HG03045 (cell line): ENCODE data around the gene TMEM256.

Experiments
- ATAC-seq: cut with Tn5 transposase; IDR thresholded peaks from one replicate; pipeline ENCODE4 v1.9.1; 2021; ENCODE audit warnings: mild to moderate bottlenecking, moderate library complexity; ENCODE audit not compliant: unreplicated experiment

The TMEM256 gene

DNA sequence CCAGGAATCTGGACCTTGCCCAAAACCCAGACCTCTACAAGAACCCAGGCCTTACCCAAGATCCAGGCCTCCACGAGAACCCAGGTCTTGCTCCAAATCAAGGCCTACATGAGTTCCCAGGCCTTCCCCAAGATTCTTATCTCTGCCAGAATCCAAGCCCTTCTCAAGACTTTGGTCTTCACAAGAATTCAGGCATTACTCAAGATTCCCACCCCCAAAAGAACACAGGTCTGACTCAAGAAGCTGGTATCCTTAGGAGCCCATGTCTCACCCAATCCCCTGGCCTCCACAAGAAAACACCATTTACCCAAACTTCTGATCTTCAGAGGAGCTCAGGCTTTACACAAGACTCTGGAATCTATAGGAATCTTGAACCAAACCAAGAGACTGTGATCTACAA, 27.3 kb upstream of the TMEM256 start:
- ATAC-seq, result no peak

DNA sequence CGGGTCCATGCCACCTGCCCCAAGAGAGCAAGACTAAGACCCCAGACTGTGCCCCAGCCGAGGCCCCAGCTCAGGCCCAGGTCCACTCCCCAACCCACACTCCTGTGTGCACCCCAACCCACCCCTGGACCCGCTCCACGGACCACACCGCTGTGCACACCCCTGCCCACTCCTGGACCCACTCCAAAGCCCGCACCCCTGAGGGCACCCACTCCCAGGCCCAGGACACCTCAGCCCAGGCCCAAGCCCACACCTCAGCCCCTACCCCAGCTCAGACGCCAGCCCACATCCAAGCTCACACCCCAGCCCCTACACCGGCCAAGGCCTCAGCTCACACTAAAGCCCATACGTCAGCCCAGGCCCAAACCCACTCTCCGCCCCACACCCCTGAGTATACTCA, 25.8 kb upstream of the TMEM256 start:
- ATAC-seq, result no peak

DNA sequence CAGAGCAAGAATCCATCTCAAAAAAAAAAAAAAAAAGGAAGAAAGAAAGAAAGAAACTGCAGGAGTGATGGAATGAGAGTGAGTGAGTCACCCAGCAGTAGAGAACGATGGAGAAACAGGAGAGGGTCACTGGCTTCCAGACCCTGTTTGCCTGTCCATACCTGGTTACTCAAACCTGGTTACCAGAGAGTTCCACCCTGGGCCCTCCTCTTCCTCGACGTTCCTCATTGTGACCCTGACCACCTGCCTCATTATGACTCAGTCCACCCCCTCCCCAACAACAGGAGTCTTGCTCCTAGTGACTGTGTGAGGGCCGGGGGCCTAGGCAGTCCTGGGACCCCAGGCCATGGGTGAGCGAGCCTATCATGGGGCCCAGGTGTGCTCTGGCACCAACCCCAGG, 24.7 kb upstream of the TMEM256 start, which contains the start of gene SPEM3:
SPEM3 (plus strand) TSS at position 301 of the 400 bp plus-strand sequence; CDS start at position 347, 46 bp downstream.
- ATAC-seq, result no peak

DNA sequence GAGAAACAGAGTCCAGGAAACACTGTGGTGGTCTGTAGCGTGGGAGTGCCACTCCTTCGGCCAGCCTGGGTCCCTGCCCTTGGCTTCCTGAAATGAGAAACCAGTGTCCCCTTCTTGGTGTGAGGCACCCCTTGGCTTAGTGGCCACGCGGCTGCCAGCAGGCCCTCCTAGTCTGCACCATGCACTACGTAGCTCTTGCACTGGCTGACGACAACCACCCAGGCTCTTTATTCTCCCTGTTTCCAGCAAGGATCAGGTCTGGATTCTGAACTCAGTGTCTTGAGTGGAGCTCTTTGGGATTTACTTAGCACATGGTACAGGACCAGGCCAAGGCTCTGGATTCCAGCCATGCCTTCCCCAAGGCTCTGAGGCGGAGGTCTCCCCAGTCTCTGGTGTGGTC, 23.7 kb upstream of the TMEM256 start:
- no peak for ATAC-seq

DNA sequence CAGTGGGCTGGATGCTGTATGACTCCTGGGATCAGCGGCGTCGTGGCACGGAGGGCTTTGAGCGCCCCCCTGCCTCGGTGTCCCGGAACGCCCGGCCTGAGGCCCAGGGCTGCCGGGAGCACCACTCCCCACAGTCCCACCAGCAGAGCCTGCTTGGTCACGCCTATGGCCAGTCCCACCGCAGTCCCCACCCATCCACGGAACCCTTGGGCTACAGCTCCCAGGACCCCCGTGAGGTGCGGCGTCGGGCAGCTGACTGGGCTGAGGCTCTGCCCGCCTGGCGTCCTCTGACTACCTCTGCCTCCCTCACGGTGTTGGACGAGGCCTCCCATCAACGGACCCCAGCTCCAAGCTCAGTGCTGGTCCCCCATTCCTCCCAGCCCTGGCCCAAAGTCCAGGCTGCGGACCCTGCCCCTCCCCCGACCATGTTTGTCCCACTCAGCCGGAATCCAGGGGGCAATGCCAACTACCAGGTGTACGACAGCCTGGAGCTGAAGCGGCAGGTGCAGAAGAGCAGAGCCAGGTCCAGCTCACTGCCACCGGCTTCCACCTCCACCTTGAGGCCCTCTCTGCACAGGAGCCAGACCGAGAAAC, 23.1 kb upstream of the TMEM256 start:
- ATAC-seq, result no peak

DNA sequence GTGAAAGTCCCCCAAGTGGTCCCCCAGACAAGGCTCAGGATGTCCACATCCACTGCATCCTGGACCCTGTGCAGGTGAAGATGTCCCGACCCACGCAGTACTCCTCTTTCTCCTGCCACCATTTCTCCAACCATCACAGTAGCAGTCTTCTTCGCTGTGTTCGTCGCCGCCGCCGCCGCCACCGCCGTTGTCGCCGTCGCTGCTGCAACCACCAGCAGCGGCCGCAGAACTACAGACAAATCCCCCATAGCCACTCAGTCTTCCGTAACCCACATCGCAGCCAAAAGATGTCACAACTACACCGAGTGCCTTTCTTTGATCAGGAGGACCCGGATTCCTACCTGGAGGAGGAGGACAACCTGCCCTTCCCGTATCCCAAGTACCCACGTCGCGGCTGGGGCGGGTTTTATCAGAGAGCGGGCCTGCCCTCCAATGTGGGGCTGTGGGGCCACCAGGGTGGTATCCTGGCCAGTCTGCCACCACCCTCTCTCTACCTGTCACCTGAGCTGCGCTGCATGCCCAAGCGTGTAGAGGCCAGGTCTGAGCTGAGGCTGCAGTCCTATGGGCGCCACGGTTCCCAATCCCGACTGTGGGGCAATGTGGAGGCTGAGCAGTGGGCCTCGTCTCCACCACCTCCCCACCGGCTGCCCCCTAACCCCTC, 22.4 kb upstream of the TMEM256 start:
- ATAC-seq, result no peak

DNA sequence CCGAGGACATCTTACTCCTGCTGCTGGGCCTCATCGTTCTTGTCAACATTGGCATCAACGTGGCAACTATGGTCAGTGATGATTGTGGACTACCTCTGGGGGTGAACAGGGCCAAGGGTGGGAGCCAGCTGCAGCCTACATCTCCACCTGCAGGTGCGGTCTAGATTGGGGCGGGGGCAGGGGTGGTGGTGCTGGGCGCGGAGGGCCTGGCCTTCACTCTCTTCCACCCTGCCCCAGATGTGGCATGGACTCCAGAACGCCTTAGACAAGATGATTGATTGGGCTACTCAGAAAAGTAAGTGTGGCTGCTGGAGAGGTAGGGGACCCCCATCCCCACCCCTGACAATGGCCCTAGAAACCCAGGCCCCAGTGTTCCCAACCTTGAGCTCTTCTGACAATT, 21.9 kb upstream of the TMEM256 start:
- no peak for ATAC-seq

DNA sequence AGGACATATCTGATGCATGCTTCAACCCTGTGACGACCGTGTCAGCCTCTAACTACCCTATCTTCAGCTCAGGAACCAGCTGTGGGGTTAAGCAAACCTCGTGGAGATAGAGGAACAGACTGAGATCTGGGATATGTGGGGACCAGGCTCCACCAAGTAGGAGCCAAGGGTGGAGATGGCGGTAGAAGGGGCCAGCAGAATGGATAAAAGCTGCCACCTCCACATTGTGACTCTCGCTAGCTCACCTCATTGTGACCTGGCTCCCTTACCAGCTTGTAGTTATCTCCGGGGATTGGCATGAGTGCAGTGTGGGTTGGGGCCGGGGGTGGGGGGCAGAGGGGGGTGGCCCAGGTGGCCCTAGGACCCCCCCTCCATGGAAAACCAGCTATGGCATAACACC, 21.4 kb upstream of the TMEM256 start, which contains the start of gene SPEM2:
SPEM2 (plus strand) TSS at position 301 of the 400 bp plus-strand sequence; CDS start at position 374, 73 bp downstream.
- ATAC-seq, result no peak

DNA sequence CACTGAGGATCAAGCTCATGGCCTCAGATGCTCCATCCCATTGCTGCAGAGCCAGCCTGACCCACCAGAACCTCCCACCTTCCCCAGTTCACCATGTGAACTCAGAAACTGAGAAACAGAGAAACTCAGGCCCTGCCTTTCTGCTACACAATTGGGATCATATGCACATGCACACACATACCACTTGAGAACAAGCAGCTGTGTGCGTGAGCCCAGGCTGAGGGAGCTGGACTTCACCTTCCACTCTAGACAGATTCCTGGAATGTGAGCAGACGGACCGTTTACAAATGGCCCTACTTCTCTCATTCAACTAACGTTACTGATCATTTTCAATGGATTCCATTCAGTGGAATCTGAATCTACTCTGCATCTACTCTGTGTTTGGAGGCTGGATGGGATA, 19.8 kb upstream of the TMEM256 start:
- no peak for ATAC-seq

DNA sequence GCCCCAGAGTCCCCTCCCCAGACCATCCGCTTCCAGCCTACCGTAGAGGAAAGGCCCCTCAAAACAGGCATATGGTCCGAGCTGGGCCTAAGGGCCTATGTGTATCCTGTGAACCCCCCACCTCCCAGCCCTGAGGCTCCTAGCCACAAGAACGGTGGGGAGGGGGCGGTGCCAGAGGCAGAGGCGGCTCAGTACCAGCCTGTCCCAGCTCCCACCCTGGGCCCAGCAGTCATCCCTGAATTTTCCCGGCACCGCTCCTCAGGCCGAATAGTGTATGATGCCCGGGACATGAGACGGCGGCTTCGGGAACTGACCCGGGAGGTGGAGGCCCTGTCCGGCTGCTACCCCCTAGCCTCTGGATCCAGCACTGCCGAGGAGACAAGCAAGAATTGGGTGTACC, 17.3 kb upstream of the TMEM256 start:
- ATAC-seq, result no peak

DNA sequence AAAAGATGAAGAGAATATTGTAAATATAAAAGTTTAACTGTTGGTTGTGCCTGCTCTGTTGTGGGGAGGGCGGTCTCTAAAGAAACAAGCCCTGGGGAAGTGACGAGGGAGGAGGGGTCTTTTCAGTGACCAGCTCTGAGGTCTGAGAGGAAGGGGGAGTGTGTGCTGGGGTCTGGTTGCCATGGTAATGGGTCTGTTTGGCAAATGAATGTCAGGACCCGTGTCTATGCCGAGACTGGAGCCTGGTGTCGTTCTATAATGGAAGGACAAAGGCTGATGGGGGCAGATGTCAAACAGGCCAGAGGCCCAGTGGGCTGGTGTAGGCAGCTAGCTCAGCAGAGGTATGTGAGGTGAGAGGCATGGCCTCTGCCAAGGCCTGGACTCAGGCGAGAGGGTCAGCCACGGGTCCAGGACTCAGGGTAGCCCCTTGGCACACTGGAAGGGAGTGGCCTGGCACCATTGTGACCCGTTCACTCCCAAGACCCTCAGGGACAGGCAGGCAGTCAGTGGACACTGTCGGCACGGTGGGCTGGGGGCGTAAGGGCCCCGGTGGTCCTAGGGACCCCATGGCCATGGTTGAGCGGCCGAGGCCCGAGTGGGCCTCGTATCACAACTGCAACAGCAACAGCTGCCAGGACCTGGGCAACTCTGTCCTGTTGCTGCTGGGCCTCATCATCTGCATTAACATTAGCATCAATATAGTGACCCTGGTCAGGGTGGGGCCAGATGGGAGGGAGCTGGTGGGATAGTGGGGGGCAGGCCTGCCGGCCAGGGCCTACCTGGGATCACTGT, 16.1 kb upstream of the TMEM256 start, which contains the start of gene SPEM1:
SPEM1 (plus strand) TSS at position 506 of the 792 bp plus-strand sequence; CDS start at position 567, 61 bp downstream.
- no peak for ATAC-seq

DNA sequence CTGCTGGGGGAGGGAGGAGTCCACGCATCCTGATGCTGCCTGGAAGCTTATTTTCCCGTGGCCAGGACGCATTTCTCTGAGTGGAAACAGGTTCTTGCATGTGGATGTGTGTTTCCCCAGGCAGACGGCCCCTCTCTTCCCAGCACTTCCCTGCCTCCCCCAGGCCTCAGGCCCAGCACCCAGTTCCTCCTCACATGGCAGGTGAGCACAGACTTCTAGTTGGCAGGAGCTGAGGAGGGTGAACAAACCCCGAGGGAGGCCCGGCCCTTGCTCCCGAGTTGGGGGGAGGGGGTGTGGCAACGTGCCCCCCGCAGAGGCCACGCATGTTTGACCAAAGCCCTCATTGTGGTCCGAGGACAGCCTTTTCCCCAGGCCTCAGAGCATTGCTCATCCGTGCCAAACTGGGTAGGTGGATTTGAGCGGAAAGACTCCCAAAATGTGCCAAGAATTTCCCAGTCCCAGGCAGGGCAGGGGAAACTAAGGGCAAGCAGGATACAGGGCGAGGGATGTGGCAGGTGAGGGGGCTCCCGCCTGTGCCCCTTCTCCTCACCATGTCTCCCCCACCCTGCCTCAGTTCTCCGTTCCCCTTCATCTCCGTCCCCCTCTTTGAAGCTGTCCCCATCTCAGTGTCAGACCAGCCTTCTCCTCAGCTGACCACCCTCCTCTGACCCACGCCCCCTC, 14.7 kb upstream of the TMEM256 start:
- no peak for ATAC-seq

DNA sequence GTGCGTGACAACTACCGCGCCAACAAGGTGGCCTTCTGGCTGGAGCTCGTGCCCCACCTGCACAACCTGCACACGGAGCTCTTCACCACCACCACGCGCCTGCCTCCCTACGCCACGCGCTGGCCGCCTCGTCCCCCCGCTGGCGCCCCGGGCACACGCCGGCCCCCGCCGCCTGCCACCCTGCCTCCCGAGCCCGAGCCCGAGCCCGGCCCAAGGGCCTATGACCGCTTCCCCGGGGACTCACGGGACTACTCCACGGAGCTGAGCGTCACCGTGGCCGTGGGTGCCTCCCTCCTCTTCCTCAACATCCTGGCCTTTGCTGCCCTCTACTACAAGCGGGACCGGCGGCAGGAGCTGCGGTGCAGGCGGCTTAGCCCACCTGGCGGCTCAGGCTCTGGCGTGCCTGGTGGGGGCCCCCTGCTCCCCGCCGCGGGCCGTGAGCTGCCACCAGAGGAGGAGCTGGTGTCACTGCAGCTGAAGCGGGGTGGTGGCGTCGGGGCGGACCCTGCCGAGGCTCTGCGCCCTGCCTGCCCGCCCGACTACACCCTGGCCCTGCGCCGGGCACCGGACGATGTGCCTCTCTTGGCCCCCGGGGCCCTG, 13.3 kb upstream of the TMEM256 start:
- no peak for ATAC-seq

DNA sequence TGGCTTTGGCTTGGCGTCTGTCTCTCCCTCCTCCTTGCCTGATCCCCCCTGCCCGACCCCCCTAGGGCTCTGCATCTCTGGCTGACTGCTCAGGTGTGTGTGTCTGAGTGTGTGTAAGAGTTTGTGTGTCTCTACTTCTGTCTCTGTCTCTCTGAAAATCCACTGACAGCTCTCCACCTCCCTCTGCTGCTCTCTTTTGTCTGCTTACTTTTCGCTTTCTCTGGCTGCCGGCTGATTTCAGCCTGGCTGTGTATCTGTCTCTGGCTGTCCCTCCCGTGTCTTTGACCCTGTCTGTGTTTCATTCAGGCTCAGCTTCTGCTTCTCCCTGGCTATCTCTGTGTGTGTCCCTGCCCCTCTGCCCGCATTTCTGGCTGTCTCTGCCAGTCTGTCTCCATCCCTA, 12.4 kb upstream of the TMEM256 start:
- ATAC-seq, result no peak

DNA sequence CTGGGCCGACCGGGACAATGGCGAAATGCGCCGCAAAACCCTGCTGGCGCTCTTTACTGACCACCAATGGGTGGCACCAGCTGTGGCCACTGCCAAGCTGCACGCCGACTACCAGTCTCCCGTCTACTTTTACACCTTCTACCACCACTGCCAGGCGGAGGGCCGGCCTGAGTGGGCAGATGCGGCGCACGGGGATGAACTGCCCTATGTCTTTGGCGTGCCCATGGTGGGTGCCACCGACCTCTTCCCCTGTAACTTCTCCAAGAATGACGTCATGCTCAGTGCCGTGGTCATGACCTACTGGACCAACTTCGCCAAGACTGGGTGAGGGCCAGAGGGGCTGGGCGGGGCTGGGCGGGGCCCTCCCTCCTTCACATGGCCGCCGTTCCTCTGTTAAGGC, 11.9 kb upstream of the TMEM256 start:
- no peak for ATAC-seq

DNA sequence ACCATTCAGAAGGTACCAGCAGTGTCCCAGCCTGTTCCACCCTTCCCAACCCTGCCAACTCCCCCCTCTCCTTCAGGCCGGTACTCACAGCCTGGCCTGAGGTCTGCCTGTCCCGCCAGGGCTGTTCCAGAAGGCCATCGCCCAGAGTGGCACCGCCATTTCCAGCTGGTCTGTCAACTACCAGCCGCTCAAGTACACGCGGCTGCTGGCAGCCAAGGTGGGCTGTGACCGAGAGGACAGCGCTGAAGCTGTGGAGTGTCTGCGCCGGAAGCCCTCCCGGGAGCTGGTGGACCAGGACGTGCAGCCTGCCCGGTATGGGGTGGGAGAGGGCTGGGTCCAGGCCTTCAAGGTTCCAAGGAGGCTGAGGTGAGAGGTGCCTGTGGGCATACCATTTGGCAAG, 10.9 kb upstream of the TMEM256 start:
- ATAC-seq, result no peak

DNA sequence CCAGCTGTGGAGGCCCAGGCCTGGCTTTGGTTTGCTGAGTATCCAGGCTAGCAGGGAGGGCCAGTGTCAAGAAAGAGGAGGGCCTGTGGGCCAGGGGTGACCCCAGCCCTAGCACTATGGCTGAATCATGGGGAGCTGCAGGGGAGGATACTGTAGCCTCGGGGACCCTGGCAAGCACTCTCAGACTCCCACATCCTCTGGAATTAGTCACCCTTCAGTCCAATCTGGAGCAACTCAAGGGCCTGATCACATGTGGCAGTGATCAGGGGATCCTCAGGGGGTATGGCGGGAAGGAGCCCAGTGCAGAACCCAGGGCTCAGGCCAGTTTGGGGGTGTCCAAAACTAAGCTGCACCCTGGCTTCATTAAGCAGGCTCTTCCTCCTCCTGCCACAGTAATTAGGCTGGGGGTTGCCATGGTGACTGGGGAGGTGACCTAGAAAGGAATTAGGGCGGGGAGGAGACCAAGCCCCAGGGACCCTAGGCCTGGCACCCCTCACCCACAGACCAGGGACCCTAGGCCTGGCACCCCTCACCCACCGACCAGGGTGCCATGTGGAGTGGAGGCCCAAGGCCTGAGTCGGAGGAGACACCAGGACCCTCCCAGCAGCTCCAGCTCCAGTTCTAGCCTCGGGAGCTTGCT, 9.6 kb upstream of the TMEM256 start:
- no peak for ATAC-seq

DNA sequence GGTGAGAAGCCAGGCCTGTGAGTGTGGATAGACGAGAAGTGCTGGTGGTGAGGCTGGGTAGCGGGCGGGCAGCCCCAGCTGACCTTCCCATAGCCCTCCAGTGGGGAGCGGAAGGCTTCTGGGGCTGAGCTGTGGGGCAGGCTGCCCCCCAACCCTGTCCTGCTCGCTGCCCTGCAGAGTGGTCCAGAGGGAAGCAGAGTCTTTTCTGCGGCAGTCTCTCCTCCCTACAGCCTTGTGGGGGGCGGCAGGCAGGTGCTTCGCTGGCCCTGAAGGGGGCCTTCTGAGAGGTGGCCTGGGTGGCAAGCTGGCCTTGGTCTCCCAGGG, 7.5 kb upstream of the TMEM256 start:
- no peak for ATAC-seq

DNA sequence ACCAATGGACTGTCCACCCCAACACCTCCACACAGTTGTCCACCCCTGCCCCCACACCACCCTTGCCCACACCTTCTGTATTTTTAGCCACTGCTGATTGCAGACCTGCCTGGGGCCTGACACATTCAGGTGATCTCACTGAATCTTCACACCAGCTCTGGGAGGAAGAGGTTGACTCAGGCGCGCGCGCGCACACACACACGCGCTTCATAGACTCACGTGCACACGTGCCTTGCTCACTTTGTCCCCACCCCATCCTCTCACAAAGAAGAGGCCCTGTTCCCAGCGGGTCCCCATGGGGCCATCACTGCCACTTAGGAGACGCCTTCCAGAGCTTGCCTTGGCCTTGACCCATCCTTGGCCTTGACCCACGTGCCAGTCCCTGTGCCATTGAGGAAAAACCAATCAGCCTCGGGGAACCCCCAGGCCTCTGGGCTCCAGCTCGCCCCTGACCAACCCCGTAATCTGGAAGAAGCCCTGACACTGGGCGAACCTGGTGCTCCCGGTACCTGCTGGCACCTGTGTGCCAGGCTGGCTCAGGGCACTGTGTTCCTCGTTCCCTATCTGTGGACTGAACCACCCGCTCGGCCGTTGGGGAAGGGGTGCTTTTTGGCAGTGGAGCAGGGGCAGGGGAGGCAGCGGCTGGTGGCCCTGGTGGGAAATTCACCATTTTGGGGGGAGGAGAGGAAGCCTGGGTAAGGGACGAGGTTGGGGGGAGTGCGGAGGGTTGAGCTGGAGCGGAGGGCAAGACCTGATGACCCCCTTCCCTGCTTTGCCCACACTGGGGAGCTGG, 6.9 kb upstream of the TMEM256 start:
- no peak for ATAC-seq

DNA sequence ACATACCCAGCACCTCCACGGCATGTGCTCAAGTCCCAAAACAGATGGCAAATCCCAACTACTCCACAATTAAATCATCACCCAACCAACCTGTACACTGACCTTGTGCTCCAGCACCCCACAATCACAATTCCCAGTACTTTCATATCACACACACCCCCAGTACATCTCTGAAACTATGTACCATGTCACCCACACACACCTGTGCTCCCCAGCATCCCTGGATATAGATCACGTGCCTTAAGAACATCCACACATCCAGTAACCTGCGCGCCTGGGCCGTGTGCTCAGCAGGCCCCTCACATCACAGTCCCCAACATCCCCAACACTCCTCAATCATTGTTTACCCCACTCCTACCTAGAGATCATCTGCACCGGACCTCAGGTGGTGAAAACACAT, 5.8 kb upstream of the TMEM256 start:
- ATAC-seq, result no peak
